GM19328 (cell line): ENCODE results near the gene HMBS.
"Not testable (repeated sequence)": the region's sequence is repeated elsewhere in the genome, so short reads cannot be mapped to it uniquely, and the experiment has no call there.

Experiments
- ATAC-seq: cut with Tn5 transposase; IDR thresholded peaks from one replicate; pipeline ENCODE4 v1.9.1; 2021; ENCODE audit warnings: mild to moderate bottlenecking, moderate library complexity; ENCODE audit not compliant: unreplicated experiment

Gene HMBS

GRCh38 chr11:119100994-119101758 lies 16.5 kb downstream of the HMBS start:
- ATAC-seq = peak; percentile 5

GRCh38 chr11:119101759-119102423 lies 17.2 kb downstream of the HMBS start, which contains the start of gene DPAGT1:
Gene DPAGT1 (minus strand): TSS chr11:119101853. CDS start chr11:119101655, 198 bp downstream.
- ATAC-seq = peak; percentile 80

- ATAC-seq = not testable (repeated sequence)
These were observed 18.5 kb downstream of the HMBS start for GRCh38 chr11:119103161-119103664.

- ATAC-seq = no peak
These were observed 19.1 kb downstream of the HMBS start for GRCh38 chr11:119103793-119104192.

GRCh38 chr11:119106564-119107537 lies 22.2 kb downstream of the HMBS start, which contains the start of gene C2CD2L:
Gene C2CD2L (plus strand): TSS chr11:119107344. CDS start chr11:119107742, 398 bp downstream.
- no peak for ATAC-seq

- ATAC-seq = no peak
These were observed 23.0 kb downstream of the HMBS start for GRCh38 chr11:119107538-119108145.

- ATAC-seq = no peak
These were observed 23.6 kb downstream of the HMBS start for GRCh38 chr11:119108146-119108856.

GRCh38 chr11:119108857-119109221 lies 24.2 kb downstream of the HMBS start:
- no peak for ATAC-seq

- ATAC-seq = no peak
These were observed 25.2 kb downstream of the HMBS start for GRCh38 chr11:119109843-119110242.

- ATAC-seq = no peak
These were observed 25.8 kb downstream of the HMBS start for GRCh38 chr11:119110439-119110838.

- no peak for ATAC-seq
These were observed 26.8 kb downstream of the HMBS start for GRCh38 chr11:119111361-119111925.

GRCh38 chr11:119112314-119113020 lies 27.8 kb downstream of the HMBS start:
- ATAC-seq = no peak

GRCh38 chr11:119113716-119114115 lies 29.0 kb downstream of the HMBS start:
- no peak for ATAC-seq

- no peak for ATAC-seq
These were observed 29.7 kb downstream of the HMBS start for GRCh38 chr11:119114351-119114750.

- no peak for ATAC-seq
These were observed 31.0 kb downstream of the HMBS start for GRCh38 chr11:119115484-119116234.

- ATAC-seq = no peak
These were observed 31.5 kb downstream of the HMBS start for GRCh38 chr11:119116235-119116594.

- no peak for ATAC-seq
These were observed 31.9 kb downstream of the HMBS start for GRCh38 chr11:119116601-119117000.

- no peak for ATAC-seq
These were observed 32.5 kb downstream of the HMBS start for GRCh38 chr11:119117004-119117706.
